HepG2 (cell line): ENCODE data around the gene TMOD2. TPM values are rescaled to one million over a fixed set of nuclear protein-coding genes. Genes with fewer than 3 reads are reported as not detected.

Experiments
- ATAC-seq: fragments of 200-7000 bp; cut with Tn5 transposase; 3 replicates; pipeline ENCODE4 v1.9.1; 2020; ENCODE audit warnings: mild to moderate bottlenecking, moderate library complexity
- BruUV-seq: library from RNA; stranded (reverse); fragments of 400-500 nt; replicated peaks from 2 replicates; lab custom pipeline; 2021; lab: Mats Ljungman, UMichigan
- CTCF ChIA-PET: fragments of 300-600 bp; formaldehyde crosslinking; extraction: SDS; loops from one replicate; lab custom pipeline; 2021; ENCODE audit warnings: low total read pairs, inconsistent platforms, low intra/inter-chr PET ratio; lab: Yijun Ruan, JAX
- POLR2A ChIA-PET: fragments of 350-600 bp; sonication (Branson Sonifier 250); formaldehyde crosslinking; loops from one replicate; lab custom pipeline; 2020; ENCODE audit warnings: antibody characterized with exemption, inconsistent platforms; lab: Yijun Ruan, JAX
- DNase-seq: peaks from one replicate; pipeline ENCODE4 v3.0.0-alpha.2; 2015; ENCODE audit warnings: low spot score
- FAIRE-seq: peaks from 3 replicates; lab custom pipeline; 2011; peaks lifted over from hg19 to GRCh38; lab: Jason Lieb, UNC
- H2AFZ ChIP-seq: one replicate; pipeline ENCODE4 v1.6.1; 2011; ENCODE audit warnings: low read length, inconsistent platforms
- H3K27ac ChIP-seq: fragments of 300-600 bp; 3 replicates; pipeline ENCODE4 v1.8.0; 2011; ENCODE audit warnings: mixed run types, mild to moderate bottlenecking, mixed read lengths, low read length, inconsistent platforms; ENCODE audit not compliant: insufficient read depth; ENCODE audit errors: extremely low read length
- H3K27me3 ChIP-seq, 2 experiments: fragments of 200-600 bp in 1 of 2; 2 replicates in 1 of 2; 3 replicates in 1 of 2; pipeline versions ENCODE4 v1.6.0 to v1.8.0; 2011; ENCODE audit warnings: low read length in 2 of 2, mild to moderate bottlenecking in 2 of 2, moderate library complexity in 2 of 2, inconsistent platforms in 1 of 2; ENCODE audit not compliant: insufficient read depth in 2 of 2, control insufficient read depth in 1 of 2
- H3K36me3 ChIP-seq, 2 experiments: fragments of 200-600 bp in 1 of 2; replicated peaks in 1 of 2; 2 replicates in 1 of 2; 3 replicates in 1 of 2; pipeline versions ENCODE4 v1.5.1 to v1.8.0; 2011; ENCODE audit warnings: low read length in 2 of 2, inconsistent platforms in 1 of 2; ENCODE audit not compliant: insufficient read depth in 2 of 2, control insufficient read depth in 1 of 2
- H3K4me1 ChIP-seq: 2 replicates; pipeline ENCODE4 v1.5.1; 2012; ENCODE audit warnings: low read length, inconsistent platforms; ENCODE audit not compliant: insufficient read depth
- H3K4me2 ChIP-seq: 2 replicates; pipeline ENCODE4 v1.6.0; 2011; ENCODE audit warnings: low read depth, low read length, inconsistent platforms
- H3K4me3 ChIP-seq, 3 experiments: fragments of 200-600 bp in 1 of 3; sonication (generic), shearing (Covaris generic) in 1 of 3; replicated peaks in 1 of 3; 2 replicates each; pipeline ENCODE4 v1.5.1; 2011 to 2016; ENCODE audit warnings: low read length in 3 of 3, inconsistent platforms in 2 of 3, low read depth in 2 of 3, mild to moderate bottlenecking in 2 of 3, control low read depth in 1 of 3, mixed read lengths in 1 of 3; ENCODE audit not compliant: insufficient read depth in 1 of 3
- H3K79me2 ChIP-seq: one replicate; pipeline ENCODE4 v1.6.1; 2011; ENCODE audit warnings: low read length, inconsistent platforms; ENCODE audit not compliant: insufficient read depth
- H3K9ac ChIP-seq: 2 replicates; pipeline ENCODE4 v1.6.0; 2011; ENCODE audit warnings: mild to moderate bottlenecking, low read depth, low read length, inconsistent platforms; ENCODE audit not compliant: insufficient read depth
- H3K9me3 ChIP-seq: 2 replicates; pipeline ENCODE4 v1.5.1; 2012; ENCODE audit warnings: mild to moderate bottlenecking, low read length
- H4K20me1 ChIP-seq: 2 replicates; pipeline ENCODE4 v1.6.0; 2011; ENCODE audit warnings: inconsistent platforms, mild to moderate bottlenecking, low read length, moderate library complexity; ENCODE audit not compliant: insufficient read depth
- AGO1 ChIP-seq: fragments of 200-400 bp; formaldehyde crosslinking; IDR thresholded peaks from 2 replicates; pipeline ENCODE4 v1.6.1; 2017; ENCODE audit warnings: mild to moderate bottlenecking, low read depth, low read length, moderate library complexity; ENCODE audit not compliant: poor library complexity, severe bottlenecking
- ATAD3A ChIP-seq: sonication (generic); formaldehyde crosslinking; IDR thresholded peaks from 2 replicates; pipeline ENCODE4 v1.4.0; 2020; ENCODE audit warnings: missing genetic modification reagents
- ATF7-NPFF ChIP-seq: sonication (generic); formaldehyde crosslinking; IDR thresholded peaks from 2 replicates; pipeline ENCODE4 v1.8.1; 2023; ENCODE audit warnings: mild to moderate bottlenecking, low read depth, missing genetic modification reagents, moderate library complexity
- BRCA1 ChIP-seq: sonication (generic); formaldehyde crosslinking; IDR thresholded peaks from 2 replicates; pipeline ENCODE4 v1.4.0; 2020; ENCODE audit warnings: missing genetic modification reagents
- CBX2 ChIP-seq, 2 experiments: fragments of 200-600 bp in 1 of 2; sonication (generic); formaldehyde crosslinking in 1 of 2; IDR thresholded peaks; 2 replicates each; pipeline versions ENCODE4 v1.7.0 to v1.8.1; 2018 to 2022; ENCODE audit warnings: low read depth in 2 of 2, low read length in 1 of 2, mild to moderate bottlenecking in 1 of 2, missing genetic modification reagents in 1 of 2
- EZH2 ChIP-seq: conservative IDR thresholded peaks from 2 replicates; pipeline ENCODE4 v1.6.1; 2012; ENCODE audit warnings: mild to moderate bottlenecking, low read depth, low read length, moderate library complexity
- GABPA ChIP-seq, 2 experiments: IDR thresholded peaks; 2 replicates each; pipeline ENCODE4 v1.6.1; 2011 to 2016; ENCODE audit warnings: low read depth in 2 of 2, low read length in 1 of 2, missing biosample characterization in 1 of 2, missing genetic modification characterization in 1 of 2
- HMG20B ChIP-seq: conservative IDR thresholded peaks from 2 replicates; pipeline ENCODE4 v1.6.1; 2016; ENCODE audit warnings: missing genetic modification reagents, missing compliant biosample characterization
- RARG ChIP-seq: sonication (generic); formaldehyde crosslinking; IDR thresholded peaks from 2 replicates; pipeline ENCODE4 v1.4.0; 2020; ENCODE audit warnings: low read depth, mild to moderate bottlenecking, missing genetic modification reagents
- SOX6 ChIP-seq, 2 experiments: fragments of 450-650 bp in 1 of 2; sonication (generic) in 1 of 2; formaldehyde crosslinking in 1 of 2; IDR thresholded peaks; 2 replicates each; pipeline versions ENCODE4 v1.4.0 to v1.6.1; 2017 to 2020; ENCODE audit warnings: antibody characterized with exemption in 1 of 2, mild to moderate bottlenecking in 1 of 2, missing genetic modification reagents in 1 of 2
- SP5 ChIP-seq: IDR thresholded peaks from 2 replicates; pipeline ENCODE4 v1.6.1; 2016; ENCODE audit warnings: low read depth, borderline replicate concordance
- XRCC5 ChIP-seq: fragments of 200-400 bp; formaldehyde crosslinking; optimal IDR thresholded peaks from 2 replicates; pipeline ENCODE3; 2017; ENCODE audit warnings: mild to moderate bottlenecking, low read length
- ZBTB7B ChIP-seq: sonication (generic); formaldehyde crosslinking; IDR thresholded peaks from 2 replicates; pipeline ENCODE4 v1.4.0; 2020; ENCODE audit warnings: missing genetic modification reagents
- ZNF777 ChIP-seq: sonication (generic); formaldehyde crosslinking; IDR thresholded peaks from 2 replicates; pipeline ENCODE4 v1.4.0; 2020; ENCODE audit warnings: missing genetic modification reagents
- WGBS: methylation state at CpG from one replicate; pipeline ENCODE4 v1.1.6; 2017; ENCODE audit warnings: low lambda C conversion rate; 5-methylcytosine and 5-hydroxymethylcytosine counted together
- in situ Hi-C: cut with HindIII; loops from 2 replicates; pipeline ENCODE4 v1.10.0; 2017; ENCODE audit warnings: low pct_unique_long_range_greater_than_20kb; ENCODE audit not compliant: extremely low pct_ligation_motif_present
- intact Hi-C: fragments of 100-400 bp; cut with micrococcal nuclease; formaldehyde crosslinking; loops from one replicate; pipeline ENCODE4 v1.10.0; 2022; ENCODE audit not compliant: unreplicated experiment
- polyA plus RNA-seq, 8 experiments: library from polyadenylated mRNA; depleted of rRNA in 3 of 8; stranded (reverse) in 7 of 8; unstranded in 1 of 8; fragments of >200 nt; fragmentation: Illumina TruSeq in 4 of 8; extraction: Trizol in 4 of 8; gene quantifications; 2 replicates each; pipeline versions ENCODE4 v1.2.1 to v1.2.3, GENCODE V29; 2011 to 2016; ENCODE audit warnings: low read depth in 4 of 8, missing spikeins in 1 of 8, mixed read lengths in 1 of 8; ENCODE audit not compliant: insufficient read depth in 1 of 8
- total RNA-seq, 5 experiments: library from RNA; depleted of rRNA; stranded (reverse); fragments of >200 nt; fragmentation: Illumina TruSeq; extraction: Trizol; gene quantifications; 2 replicates each; pipeline ENCODE4 v1.2.3, GENCODE V29; 2016; ENCODE audit warnings: low read depth in 1 of 5
- TF ChIP-seq, protein P1 (sequence below): IDR thresholded peaks from 2 replicates; pipeline ENCODE4 v1.6.1; 2018; ENCODE audit warnings: missing genetic modification reagents
- TF ChIP-seq, protein P2 (sequence below): sonication (generic); formaldehyde crosslinking; IDR thresholded peaks from 2 replicates; pipeline ENCODE4 v1.4.0; 2020; ENCODE audit warnings: missing genetic modification reagents, borderline replicate concordance
- TF ChIP-seq, protein P3 (sequence below): sonication (generic); formaldehyde crosslinking; IDR thresholded peaks from 2 replicates; pipeline ENCODE4 v1.4.0; 2020; ENCODE audit warnings: mild to moderate bottlenecking, missing genetic modification reagents

The TMOD2 gene
- total and polyA plus RNA-seq, 2 of the 13 experiments (the other 11 are each of a cell fraction or from before 2014, with no cell fraction given): 0.01 to 0.02 TPM

DNA sequence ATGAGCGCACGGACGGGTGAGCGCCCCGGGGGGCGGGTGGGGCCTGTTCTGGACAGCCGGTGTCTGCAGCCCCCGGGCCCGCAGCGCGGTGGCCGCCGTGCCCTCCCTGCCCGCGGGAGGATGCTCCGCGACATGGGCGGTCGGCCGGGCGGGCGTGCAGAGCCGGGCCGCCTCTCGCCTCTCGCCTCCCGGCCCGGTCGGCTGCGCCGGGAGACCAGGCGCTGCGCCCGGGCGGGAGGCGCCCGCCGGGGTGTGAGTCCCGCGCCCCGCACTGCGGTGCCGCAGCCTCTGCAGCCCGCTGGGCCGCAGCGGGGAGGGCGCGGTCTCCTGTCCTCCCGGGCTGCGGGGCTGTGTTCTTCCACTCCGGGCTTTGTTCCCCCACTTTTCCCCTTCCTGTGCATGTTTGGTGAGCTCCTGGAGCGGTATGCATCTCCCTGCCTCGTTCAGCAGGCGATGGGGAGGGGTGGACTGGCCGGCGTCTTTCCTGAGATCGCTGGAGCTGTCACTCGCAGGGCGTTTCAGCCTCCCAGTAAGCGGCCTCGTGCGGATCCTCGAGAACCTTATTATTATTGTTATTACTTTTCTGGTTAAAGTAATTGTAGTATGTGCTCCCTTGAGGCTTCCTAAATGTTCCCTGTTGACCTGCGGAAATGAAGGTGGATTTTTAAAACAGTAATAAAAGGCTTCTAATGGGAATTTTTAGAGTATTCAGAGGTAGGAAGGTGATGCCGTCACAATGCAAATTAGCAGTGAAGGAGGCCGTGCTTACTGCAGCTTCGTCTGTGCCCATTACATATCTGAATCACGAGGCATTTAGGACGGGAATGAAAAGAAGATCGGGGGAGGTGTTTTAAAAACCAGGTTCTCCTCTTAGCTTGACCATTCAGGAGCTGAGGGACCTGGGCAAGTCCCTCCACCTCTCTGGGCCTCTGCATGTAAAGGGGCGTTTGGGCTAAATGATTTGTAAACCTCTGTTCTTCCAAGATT lies 593 bp downstream of the TMOD2 start:
- Histone ChIP-seq H3K4me3 (peak overlapping the region; percentile 44 to 67 (median 55)), H3K4me1 (no peaks in the 10 kb centered on the region), H3K27ac (no peak overlapping the region), H4K20me1 (no peaks in the 10 kb centered on the region), H3K9me3 (no peaks in the 10 kb centered on the region), H3K27me3 (peaks cover 4 to 69% of the 10 kb centered on the region in 2 experiments; a peak in 4 of 5 replicates), H3K36me3 (no peaks in the 10 kb centered on the region), H3K4me2 (peak overlapping the region; percentile 76), H2AFZ (no peak overlapping the region), H3K9ac (no peak overlapping the region), H3K79me2 (no peaks in the 10 kb centered on the region)
- intact Hi-C loops: no loop called here
- ChIA-PET POLR2A (no interaction called here), CTCF (no interaction called here)
- no peak for DNase-seq
- FAIRE-seq: no peak
- no TSS peak for BruUV-seq
- 16% methylated on average over 11 of the region's 71 CpGs for WGBS
- in situ Hi-C loops: no loop called here
- ATAC-seq: peak; percentile 76
- TF ChIP-seq CBX2 (IDR thresholded peaks at IDR 0.05; ENCODE audit: low read depth, low read length) (peak; percentile 69; the same call in 1 of the 2 replicates), CBX2 (CRISPR knock-in tag; IDR thresholded peaks at IDR 0.05; ENCODE audit: low read depth) (no peak), ATAD3A (CRISPR knock-in tag) (no peak), ATF7-NPFF (CRISPR knock-in tag) (no peak), BRCA1 (no peak), SP5 (CRISPR knock-in tag) (no peak), EZH2 (peak; percentile 45), ZBTB7B (CRISPR knock-in tag) (no peak), SOX6 (IDR thresholded peaks at IDR 0.05) (no peak), SOX6 (CRISPR knock-in tag; IDR thresholded peaks at IDR 0.05) (no peak), GABPA (IDR thresholded peaks at IDR 0.05; ENCODE audit: low read depth, low read length) (0 out of 2 replicates have a peak, but pooled peaks have one; percentile 13), GABPA (CRISPR knock-in tag; IDR thresholded peaks at IDR 0.05; ENCODE audit: low read depth) (no peak), RARG (no peak), HMG20B (CRISPR knock-in tag) (no peak), XRCC5 (no peak), ZNF777 (0 out of 2 replicates have a peak, but pooled peaks have one; percentile 42), AGO1 (no peak)
- TF ChIP-seq, protein P1, sequence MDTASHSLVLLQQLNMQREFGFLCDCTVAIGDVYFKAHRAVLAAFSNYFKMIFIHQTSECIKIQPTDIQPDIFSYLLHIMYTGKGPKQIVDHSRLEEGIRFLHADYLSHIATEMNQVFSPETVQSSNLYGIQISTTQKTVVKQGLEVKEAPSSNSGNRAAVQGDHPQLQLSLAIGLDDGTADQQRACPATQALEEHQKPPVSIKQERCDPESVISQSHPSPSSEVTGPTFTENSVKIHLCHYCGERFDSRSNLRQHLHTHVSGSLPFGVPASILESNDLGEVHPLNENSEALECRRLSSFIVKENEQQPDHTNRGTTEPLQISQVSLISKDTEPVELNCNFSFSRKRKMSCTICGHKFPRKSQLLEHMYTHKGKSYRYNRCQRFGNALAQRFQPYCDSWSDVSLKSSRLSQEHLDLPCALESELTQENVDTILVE (CRISPR knock-in tag): no peak
- TF ChIP-seq, protein P2, sequence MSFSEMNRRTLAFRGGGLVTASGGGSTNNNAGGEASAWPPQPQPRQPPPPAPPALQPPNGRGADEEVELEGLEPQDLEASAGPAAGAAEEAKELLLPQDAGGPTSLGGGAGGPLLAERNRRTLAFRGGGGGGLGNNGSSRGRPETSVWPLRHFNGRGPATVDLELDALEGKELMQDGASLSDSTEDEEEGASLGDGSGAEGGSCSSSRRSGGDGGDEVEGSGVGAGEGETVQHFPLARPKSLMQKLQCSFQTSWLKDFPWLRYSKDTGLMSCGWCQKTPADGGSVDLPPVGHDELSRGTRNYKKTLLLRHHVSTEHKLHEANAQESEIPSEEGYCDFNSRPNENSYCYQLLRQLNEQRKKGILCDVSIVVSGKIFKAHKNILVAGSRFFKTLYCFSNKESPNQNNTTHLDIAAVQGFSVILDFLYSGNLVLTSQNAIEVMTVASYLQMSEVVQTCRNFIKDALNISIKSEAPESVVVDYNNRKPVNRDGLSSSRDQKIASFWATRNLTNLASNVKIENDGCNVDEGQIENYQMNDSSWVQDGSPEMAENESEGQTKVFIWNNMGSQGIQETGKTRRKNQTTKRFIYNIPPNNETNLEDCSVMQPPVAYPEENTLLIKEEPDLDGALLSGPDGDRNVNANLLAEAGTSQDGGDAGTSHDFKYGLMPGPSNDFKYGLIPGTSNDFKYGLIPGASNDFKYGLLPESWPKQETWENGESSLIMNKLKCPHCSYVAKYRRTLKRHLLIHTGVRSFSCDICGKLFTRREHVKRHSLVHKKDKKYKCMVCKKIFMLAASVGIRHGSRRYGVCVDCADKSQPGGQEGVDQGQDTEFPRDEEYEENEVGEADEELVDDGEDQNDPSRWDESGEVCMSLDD (CRISPR knock-in tag): no peak
- TF ChIP-seq, protein P3, sequence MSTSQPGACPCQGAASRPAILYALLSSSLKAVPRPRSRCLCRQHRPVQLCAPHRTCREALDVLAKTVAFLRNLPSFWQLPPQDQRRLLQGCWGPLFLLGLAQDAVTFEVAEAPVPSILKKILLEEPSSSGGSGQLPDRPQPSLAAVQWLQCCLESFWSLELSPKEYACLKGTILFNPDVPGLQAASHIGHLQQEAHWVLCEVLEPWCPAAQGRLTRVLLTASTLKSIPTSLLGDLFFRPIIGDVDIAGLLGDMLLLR (CRISPR knock-in tag): no peak
